Caco-2 (cell line): ENCODE results near the gene CARD9. TPM values are rescaled to one million over a fixed set of nuclear protein-coding genes. Genes with fewer than 3 reads are reported as not detected.

Experiments used
- BruUV-seq: library from RNA; stranded (reverse); fragments of 400-500 nt; replicated peaks from 2 replicates; lab custom pipeline; 2021; lab: Mats Ljungman, UMichigan
- CTCF ChIA-PET: fragments of 300-600 bp; sonication (Branson Sonifier 250); formaldehyde crosslinking; loops from one replicate; lab custom pipeline; 2022; ENCODE audit warnings: antibody characterized with exemption; lab: Charles Lee
- POLR2A ChIA-PET: fragments of 300-600 bp; sonication (Branson Sonifier 250); formaldehyde crosslinking; loops from one replicate; lab custom pipeline; 2022; ENCODE audit warnings: antibody characterized with exemption; lab: Charles Lee
- DNase-seq, 2 experiments: peaks; one replicate each; pipeline versions ENCODE4 v3.0.0 to v3.0.0-alpha.2; 2020 to 2022
- H3K27me3 ChIP-seq: replicated peaks from 2 replicates; pipeline ENCODE4 v1.6.0; 2011; ENCODE audit warnings: low read length; ENCODE audit not compliant: control insufficient read depth, insufficient read depth
- H3K36me3 ChIP-seq: 2 replicates; pipeline ENCODE4 v1.5.1; 2011; ENCODE audit warnings: low read length; ENCODE audit not compliant: control insufficient read depth, insufficient read depth
- H3K4me1 ChIP-seq: fragments of 250-450 bp; sonication (Bioruptor Pico); 2 replicates; pipeline ENCODE4 v1.5.1; 2020; ENCODE audit warnings: mild to moderate bottlenecking
- H3K4me3 ChIP-seq: 2 replicates; pipeline ENCODE4 v1.5.1; 2011; ENCODE audit warnings: low read depth, mild to moderate bottlenecking, control low read depth, low read length
- H3K9me3 ChIP-seq: fragments of 250-450 bp; sonication (Bioruptor Pico); 2 replicates; pipeline ENCODE4 v1.5.1; 2020; ENCODE audit warnings: mild to moderate bottlenecking, moderate library complexity
- H3K27ac Mint-ChIP-seq: one replicate; pipeline ENCODE4 v1.8.0; 2022; ENCODE audit warnings: mixed read lengths; ENCODE audit not compliant: unreplicated experiment
- H3K27me3 Mint-ChIP-seq: one replicate; pipeline ENCODE4 v1.8.0; 2022; ENCODE audit warnings: mixed read lengths; ENCODE audit not compliant: insufficient read depth, unreplicated experiment
- H3K36me3 Mint-ChIP-seq: one replicate; pipeline ENCODE4 v1.8.0; 2022; ENCODE audit warnings: mild to moderate bottlenecking, mixed read lengths; ENCODE audit not compliant: insufficient read depth, unreplicated experiment
- H3K4me1 Mint-ChIP-seq: one replicate; pipeline ENCODE4 v1.8.0; 2022; ENCODE audit warnings: low read depth, mixed read lengths; ENCODE audit not compliant: unreplicated experiment
- H3K4me3 Mint-ChIP-seq: one replicate; pipeline ENCODE4 v1.8.0; 2022; ENCODE audit warnings: mild to moderate bottlenecking, moderate library complexity, mixed read lengths; ENCODE audit not compliant: unreplicated experiment
- H3K9me3 Mint-ChIP-seq: one replicate; pipeline ENCODE4 v1.8.0; 2022; ENCODE audit warnings: mixed read lengths; ENCODE audit not compliant: unreplicated experiment
- intact Hi-C: fragments of 100-400 bp; cut with micrococcal nuclease; formaldehyde crosslinking; loops from one replicate; pipeline ENCODE4 v1.10.0; 2022; ENCODE audit not compliant: unreplicated experiment
- total RNA-seq: library from RNA; stranded (reverse); gene quantifications from 2 replicates; pipeline ENCODE4 v1.2.3, GENCODE V29; 2022
- TF ChIP-seq, protein P1 (sequence below), 2 experiments: fragments of 200-600 bp in 1 of 2; IDR thresholded peaks; 1 replicate in 1 of 2; 2 replicates in 1 of 2; pipeline versions ENCODE4 v1.5.1 to v1.8.0; 2011 to 2022; ENCODE audit warnings: antibody characterized with exemption in 1 of 2, control low read depth in 1 of 2, inconsistent platforms in 1 of 2, low read depth in 1 of 2, low read length in 1 of 2, mild to moderate bottlenecking in 1 of 2, moderate library complexity in 1 of 2; ENCODE audit not compliant: insufficient read depth in 1 of 2, severe bottlenecking in 1 of 2, unreplicated experiment in 1 of 2

Gene CARD9
- total RNA-seq, 1 experiment from 2014 or later, result 1.7 TPM

- H3K4me3 ChIP-seq, result no peak overlapping the region
- CTCF ChIA-PET, result no interaction called here
- Mint-ChIP-seq H3K4me3 (no peak overlapping the region), H3K9me3 (no peaks in the 10 kb centered on the region), H3K27me3 (no peaks in the 10 kb centered on the region), H3K4me1 (peaks cover 7% of the 10 kb centered on the region), H3K36me3 (peaks cover 34% of the 10 kb centered on the region), H3K27ac (no peak overlapping the region)
- intact Hi-C loops, result no loop called here
- DNase-seq, result no peak
- no peaks in the 10 kb centered on the region for H3K9me3 ChIP-seq
- TF ChIP-seq, protein P1, sequence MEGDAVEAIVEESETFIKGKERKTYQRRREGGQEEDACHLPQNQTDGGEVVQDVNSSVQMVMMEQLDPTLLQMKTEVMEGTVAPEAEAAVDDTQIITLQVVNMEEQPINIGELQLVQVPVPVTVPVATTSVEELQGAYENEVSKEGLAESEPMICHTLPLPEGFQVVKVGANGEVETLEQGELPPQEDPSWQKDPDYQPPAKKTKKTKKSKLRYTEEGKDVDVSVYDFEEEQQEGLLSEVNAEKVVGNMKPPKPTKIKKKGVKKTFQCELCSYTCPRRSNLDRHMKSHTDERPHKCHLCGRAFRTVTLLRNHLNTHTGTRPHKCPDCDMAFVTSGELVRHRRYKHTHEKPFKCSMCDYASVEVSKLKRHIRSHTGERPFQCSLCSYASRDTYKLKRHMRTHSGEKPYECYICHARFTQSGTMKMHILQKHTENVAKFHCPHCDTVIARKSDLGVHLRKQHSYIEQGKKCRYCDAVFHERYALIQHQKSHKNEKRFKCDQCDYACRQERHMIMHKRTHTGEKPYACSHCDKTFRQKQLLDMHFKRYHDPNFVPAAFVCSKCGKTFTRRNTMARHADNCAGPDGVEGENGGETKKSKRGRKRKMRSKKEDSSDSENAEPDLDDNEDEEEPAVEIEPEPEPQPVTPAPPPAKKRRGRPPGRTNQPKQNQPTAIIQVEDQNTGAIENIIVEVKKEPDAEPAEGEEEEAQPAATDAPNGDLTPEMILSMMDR (IDR thresholded peaks at IDR 0.05; ENCODE audit: insufficient read depth in 1 of 2, low read depth in 1 of 2, low read length in 1 of 2, severe bottlenecking in 1 of 2, unreplicated experiment in 1 of 2), result no peak
- POLR2A ChIA-PET, result no interaction called here
- peaks cover 20% of the 10 kb centered on the region for H3K4me1 ChIP-seq
- no peaks in the 10 kb centered on the region for H3K27me3 ChIP-seq
- BruUV-seq, result no TSS peak
- H3K36me3 ChIP-seq, result no peaks in the 10 kb centered on the region
Observed at GRCh38 chr9:136370687-136371532, 2.6 kb downstream of the CARD9 start.

- CTCF ChIA-PET, result no interaction called here
- no TSS peak for BruUV-seq
Observed at GRCh38 chr9:136370037-136370436, 3.4 kb downstream of the CARD9 start.

GRCh38 chr9:136368190-136368589, 5.3 kb downstream of the CARD9 start:
- Mint-ChIP-seq H3K27me3 (no peaks in the 10 kb centered on the region), H3K9me3 (no peaks in the 10 kb centered on the region), H3K4me3 (no peak overlapping the region), H3K4me1 (peaks cover 7% of the 10 kb centered on the region), H3K36me3 (peaks cover 32% of the 10 kb centered on the region), H3K27ac (no peak overlapping the region)
- TF ChIP-seq, protein P1 (IDR thresholded peaks at IDR 0.05; ENCODE audit: insufficient read depth in 1 of 2, low read depth in 1 of 2, low read length in 1 of 2, severe bottlenecking in 1 of 2, unreplicated experiment in 1 of 2), result no peak
- H3K9me3 ChIP-seq, result no peaks in the 10 kb centered on the region
- H3K4me1 ChIP-seq, result peaks cover 19% of the 10 kb centered on the region
- CTCF ChIA-PET, result no interaction called here
- intact Hi-C loops, result no loop called here
- no peak overlapping the region for H3K4me3 ChIP-seq
- H3K27me3 ChIP-seq, result no peaks in the 10 kb centered on the region
- POLR2A ChIA-PET, result no interaction called here
- no TSS peak for BruUV-seq
- DNase-seq, result no peak
- H3K36me3 ChIP-seq, result no peaks in the 10 kb centered on the region

More at GRCh38 chr9:136370037-136370436, 3.4 kb downstream of the CARD9 start:
- H3K4me3 Mint-ChIP-seq, result no peak overlapping the region
- intact Hi-C loops, result no loop called here
- peaks cover 30% of the 10 kb centered on the region for H3K36me3 Mint-ChIP-seq
- H3K9me3 Mint-ChIP-seq, result no peaks in the 10 kb centered on the region
- Histone ChIP-seq H3K4me1 (peaks cover 20% of the 10 kb centered on the region), H3K36me3 (no peaks in the 10 kb centered on the region), H3K9me3 (no peaks in the 10 kb centered on the region), H3K4me3 (no peak overlapping the region), H3K27me3 (no peaks in the 10 kb centered on the region)
- no peak for DNase-seq
- POLR2A ChIA-PET, result no interaction called here
- peaks cover 7% of the 10 kb centered on the region for H3K4me1 Mint-ChIP-seq
- TF ChIP-seq, protein P1 (IDR thresholded peaks at IDR 0.05; ENCODE audit: insufficient read depth in 1 of 2, low read depth in 1 of 2, low read length in 1 of 2, severe bottlenecking in 1 of 2, unreplicated experiment in 1 of 2), result no peak
- H3K27me3 Mint-ChIP-seq, result no peaks in the 10 kb centered on the region
- no peak overlapping the region for H3K27ac Mint-ChIP-seq
